KG1 (cell line): ENCODE measurements around the gene CST8.

Experiments
- DNase-seq: peaks from one replicate; lab custom pipeline; 2025; lab: John Stamatoyannopoulos, UW

CST8 gene

GRCh38 chr20:23476015-23476754 is 14.7 kb upstream of the CST8 start:
- DNase-seq = no peak

GRCh38 chr20:23477223-23477622 is 13.7 kb upstream of the CST8 start:
- DNase-seq = no peak

GRCh38 chr20:23479043-23479442 is 11.9 kb upstream of the CST8 start:
- DNase-seq = no peak

DNA sequence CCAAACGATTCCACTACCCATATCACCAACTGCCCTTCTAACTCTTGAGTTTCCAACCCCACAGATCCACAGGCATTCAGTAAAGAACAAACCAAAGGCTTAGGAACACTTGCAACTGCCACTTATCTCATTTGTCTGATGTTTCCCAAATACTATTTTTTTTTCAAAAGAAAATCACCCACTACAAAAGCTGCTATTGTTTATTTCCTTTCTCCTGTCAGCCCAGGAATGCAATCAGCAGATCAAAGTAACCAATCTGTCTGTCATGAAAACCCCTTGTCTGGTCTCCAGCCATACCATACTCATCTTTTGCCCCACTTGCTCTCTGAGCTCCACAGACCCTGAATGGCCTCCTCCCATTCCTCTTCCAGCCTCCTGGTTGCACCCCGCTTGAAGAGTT is 8.8 kb upstream of the CST8 start:
- no peak for DNase-seq

- no peak for DNase-seq
Observed at GRCh38 chr20:23484081-23484480, 6.8 kb upstream of the CST8 start.

- no peak for DNase-seq
Observed at GRCh38 chr20:23488470-23488869, 2.4 kb upstream of the CST8 start.

DNA sequence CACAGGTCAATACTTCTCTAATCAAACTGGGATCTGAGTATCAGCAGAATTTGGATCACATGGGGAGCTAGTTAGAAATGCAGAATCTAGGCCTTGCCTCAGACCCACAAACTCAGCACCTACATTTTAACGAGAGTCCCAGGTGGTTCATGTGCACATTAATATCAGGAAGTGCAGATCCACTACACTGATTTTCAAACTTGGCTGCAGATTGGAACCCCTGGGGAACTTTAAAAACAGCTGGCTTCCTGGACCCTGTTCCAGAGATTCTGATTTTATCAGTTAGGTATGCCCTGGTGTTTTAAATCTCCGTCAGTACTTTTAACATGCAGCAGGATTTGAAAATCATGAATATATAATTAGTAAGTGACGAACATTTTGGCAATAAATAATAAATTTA is 1.9 kb upstream of the CST8 start:
- no peak for DNase-seq

DNA sequence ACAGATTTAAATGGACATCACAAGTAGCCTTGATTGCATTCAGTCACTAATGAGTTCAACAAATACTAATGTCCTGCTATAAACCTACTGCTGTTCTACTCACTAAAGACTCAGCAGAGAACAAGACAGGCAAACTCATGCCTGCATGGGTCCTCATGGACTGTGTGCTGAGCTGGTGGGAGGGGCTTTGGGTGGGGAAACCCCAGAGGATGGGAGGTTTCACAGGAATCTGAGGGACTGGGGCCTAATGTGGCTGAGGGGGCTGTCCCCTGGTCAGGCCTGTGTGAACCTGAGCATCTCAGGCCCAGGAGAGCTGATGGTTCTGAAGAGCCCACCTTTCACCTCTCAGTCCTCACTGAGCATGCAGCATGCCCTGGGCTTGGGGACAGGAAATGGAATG is 1.4 kb downstream of the CST8 start:
- no peak for DNase-seq

GRCh38 chr20:23493172-23493772 is 2.4 kb downstream of the CST8 start:
- no peak for DNase-seq

GRCh38 chr20:23497536-23497935 is 6.6 kb downstream of the CST8 start:
- no peak for DNase-seq

DNA sequence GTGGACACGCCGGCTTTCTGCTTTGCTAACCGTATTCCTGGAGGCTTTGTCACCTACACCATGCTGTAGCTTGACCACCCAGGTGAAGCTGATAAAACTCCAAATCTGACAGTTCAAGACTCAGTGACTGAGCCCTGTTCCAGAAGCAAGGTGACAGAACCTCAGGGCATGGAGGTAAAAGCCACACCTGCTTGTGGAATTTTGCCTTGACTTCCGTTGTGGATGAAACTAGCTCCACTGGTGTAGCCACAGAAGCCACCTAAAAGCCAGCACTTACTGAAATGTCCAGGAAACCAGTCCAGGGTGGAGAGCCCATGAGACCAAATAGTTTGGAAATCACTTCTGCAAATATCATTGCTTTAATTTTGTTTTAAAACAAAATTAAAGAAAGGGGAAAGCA is 11.0 kb downstream of the CST8 start:
- no peak for DNase-seq

GRCh38 chr20:23503649-23504048 is 12.7 kb downstream of the CST8 start:
- no peak for DNase-seq

- DNase-seq = no peak
Observed at GRCh38 chr20:23507346-23507745, 16.4 kb downstream of the CST8 start.

DNA sequence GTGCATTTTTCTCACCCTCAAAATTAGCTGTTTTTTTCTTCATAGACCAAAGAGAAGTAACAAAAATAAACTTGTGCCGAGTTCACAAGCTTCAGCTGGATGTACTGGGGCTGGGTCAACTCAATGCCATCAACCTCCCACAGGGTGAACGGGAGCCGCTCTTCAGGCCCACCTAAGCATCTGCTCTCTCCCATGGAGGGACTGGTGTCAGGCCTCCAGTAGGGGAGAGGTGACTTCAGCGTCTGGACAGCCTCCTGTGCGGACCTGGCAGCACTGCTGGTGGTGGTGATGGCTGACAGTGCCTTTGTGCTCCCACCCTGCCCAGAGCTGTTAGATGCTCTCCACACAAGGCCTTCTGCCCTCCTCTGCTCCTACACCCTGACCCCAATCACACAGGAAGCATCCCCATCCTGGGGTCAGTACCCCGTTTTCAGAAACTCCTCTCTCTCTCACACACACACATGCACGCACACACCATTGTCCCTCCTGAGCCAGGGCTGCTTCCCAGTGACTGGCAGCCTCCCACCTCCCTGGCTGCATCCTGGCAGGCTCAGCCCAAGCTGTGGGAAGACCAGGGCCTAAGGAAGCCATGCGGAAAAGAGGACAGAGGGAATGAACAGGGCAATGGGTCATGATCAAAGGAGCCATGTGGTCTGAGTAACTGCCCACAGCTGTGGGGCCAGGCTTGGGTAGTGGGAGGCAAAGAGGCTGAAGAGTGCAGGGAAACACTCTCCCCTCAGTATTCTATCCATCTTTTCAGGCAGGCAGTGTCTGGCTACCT is 17.7 kb downstream of the CST8 start:
- no peak for DNase-seq

DNA sequence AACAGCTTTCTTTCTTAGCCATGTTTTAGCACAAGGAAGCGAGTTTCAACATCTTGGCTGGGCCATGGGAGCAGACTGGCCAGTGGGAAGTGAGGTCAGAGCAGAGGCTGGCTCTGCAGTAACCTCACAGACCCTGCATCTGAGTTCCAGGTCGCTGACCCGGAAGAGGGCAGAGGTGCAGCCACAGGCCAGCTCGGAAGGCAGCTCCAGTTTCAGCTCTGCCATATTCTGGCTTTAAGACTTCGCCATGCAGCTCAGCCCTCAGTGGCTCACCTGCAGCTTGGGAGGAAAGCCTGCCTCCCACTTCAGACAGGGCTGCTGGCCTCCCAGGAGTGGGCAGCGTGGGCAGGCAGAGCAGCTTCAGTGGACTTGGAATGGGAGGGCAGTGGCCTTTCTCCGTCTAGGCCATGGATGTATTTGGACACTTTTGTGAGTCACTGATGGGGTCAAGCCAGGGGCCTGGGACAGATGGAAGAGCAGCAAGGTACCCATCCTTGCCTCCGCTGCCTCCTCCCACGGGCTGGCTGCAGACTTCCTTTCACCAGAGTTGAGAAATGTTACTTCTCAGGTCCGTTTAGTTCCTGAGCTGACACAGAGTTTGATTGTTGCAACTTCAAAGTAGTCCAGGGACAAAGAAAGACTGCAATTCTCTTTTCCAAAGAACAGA is 18.5 kb downstream of the CST8 start:
- DNase-seq = no peak

- DNase-seq = no peak
Observed at GRCh38 chr20:23510000-23510590, 19.2 kb downstream of the CST8 start.

DNA sequence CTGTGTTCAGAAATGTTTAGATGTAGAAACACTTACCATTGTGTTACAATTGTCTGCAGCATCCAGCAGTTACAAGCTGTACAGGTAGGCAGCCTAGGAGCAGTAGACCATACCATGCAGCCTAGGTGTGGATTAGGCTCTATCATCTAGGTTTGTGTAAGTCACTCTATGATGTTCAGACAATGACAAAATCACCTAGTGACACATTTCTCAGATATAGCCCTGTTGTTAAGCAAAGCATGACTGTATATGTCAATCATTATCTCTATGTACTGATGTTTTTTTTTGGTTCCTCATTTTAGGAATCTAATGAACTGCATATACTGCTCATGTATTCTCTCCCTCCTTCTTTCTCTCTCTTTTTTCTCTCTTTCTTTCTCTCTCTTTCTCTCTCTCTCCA is 22.2 kb downstream of the CST8 start:
- no peak for DNase-seq

GRCh38 chr20:23514848-23515247 is 23.9 kb downstream of the CST8 start:
- DNase-seq = no peak

- DNase-seq = no peak
Observed at GRCh38 chr20:23515250-23515939, 24.5 kb downstream of the CST8 start.

DNA sequence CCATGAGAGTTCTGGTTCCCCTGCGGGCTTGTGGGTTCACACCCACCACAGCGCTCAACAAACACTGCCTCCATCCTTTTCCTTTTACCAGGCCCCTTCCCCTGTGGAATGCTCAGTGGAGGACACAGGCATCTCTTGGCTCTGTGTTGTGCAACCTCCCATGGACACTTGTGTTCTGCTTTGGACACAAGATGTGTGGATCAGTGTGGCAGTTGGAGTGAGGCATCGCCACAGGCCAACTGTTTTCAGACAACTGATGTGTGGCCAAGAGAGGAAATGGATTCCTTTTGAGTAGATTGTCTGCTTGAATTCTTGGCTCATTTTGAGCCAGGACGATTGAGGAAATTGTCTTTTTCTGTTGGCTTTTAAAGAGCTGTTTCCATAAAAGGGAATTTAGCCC is 26.8 kb downstream of the CST8 start:
- DNase-seq = no peak

GRCh38 chr20:23519556-23519955 is 28.6 kb downstream of the CST8 start:
- no peak for DNase-seq

DNA sequence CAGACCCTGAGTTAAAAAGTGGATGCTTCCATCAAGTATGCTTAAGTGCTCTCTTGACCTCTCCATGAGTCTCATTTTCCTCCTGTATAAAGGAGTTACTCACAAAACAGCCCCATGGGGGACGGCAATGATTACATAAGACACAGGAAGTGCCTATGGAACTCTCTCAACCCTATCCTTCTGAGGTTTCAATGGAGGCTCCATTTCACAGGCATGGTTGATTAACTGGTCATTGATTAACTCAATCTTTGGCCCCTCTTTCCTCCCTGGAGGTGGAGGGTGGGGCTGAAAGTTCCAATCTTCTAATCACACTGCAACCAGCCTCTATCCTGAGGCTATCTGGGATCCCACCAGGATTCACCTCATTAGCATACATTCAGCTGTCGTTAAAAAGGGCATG is 29.3 kb downstream of the CST8 start:
- no peak for DNase-seq
